Mesothelial cell of epicardium (in vitro differentiated cells): ENCODE data around the gene TRIM46. TPM values are rescaled to one million over a fixed set of nuclear protein-coding genes. Genes with fewer than 3 reads are reported as not detected.
"Not testable (repeated sequence)": the region's sequence is repeated elsewhere in the genome, so short reads cannot be mapped to it uniquely, and the experiment has no call there.

ENCODE experiments used
- DNase-seq, 2 experiments: peaks; one replicate each; pipeline ENCODE4 v3.0.0; 2021; ENCODE audit warnings: low spot score in 2 of 2; ENCODE audit not compliant: unreplicated experiment in 2 of 2
- H3K27ac Mint-ChIP-seq: 2 replicates; pipeline ENCODE4 v1.8.0; 2021; ENCODE audit warnings: mixed read lengths
- H3K27me3 Mint-ChIP-seq: 2 replicates; pipeline ENCODE4 v1.8.0; 2021; ENCODE audit warnings: low read depth, mixed read lengths
- H3K36me3 Mint-ChIP-seq: 2 replicates; pipeline ENCODE4 v1.8.0; 2021; ENCODE audit warnings: mixed read lengths
- H3K4me1 Mint-ChIP-seq: 2 replicates; pipeline ENCODE4 v1.8.0; 2021; ENCODE audit warnings: mixed read lengths
- H3K4me3 Mint-ChIP-seq: 2 replicates; pipeline ENCODE4 v1.8.0; 2021; ENCODE audit warnings: mild to moderate bottlenecking, moderate library complexity, mixed read lengths
- H3K9me3 Mint-ChIP-seq: 2 replicates; pipeline ENCODE4 v1.8.0; 2021; ENCODE audit warnings: mixed read lengths
- CTCF ChIP-seq: fragments of 200-600 bp; sonication (generic); IDR thresholded peaks from one replicate; pipeline ENCODE4 v1.5.0; 2021; ENCODE audit warnings: antibody characterized with exemption; ENCODE audit not compliant: unreplicated experiment
- total RNA-seq: library from RNA; stranded (reverse); gene quantifications from 3 replicates; pipeline ENCODE4 v1.2.1, GENCODE V29; 2021

The TRIM46 gene
- total RNA-seq, 1 donor from 2014 or later = 6.3 TPM

- no peaks in the 10 kb centered on the region for H3K36me3 Mint-ChIP-seq
- H3K4me1 Mint-ChIP-seq = peaks cover 3% of the 10 kb centered on the region
- no peaks in the 10 kb centered on the region for H3K27me3 Mint-ChIP-seq
- H3K27ac Mint-ChIP-seq = no peak overlapping the region
- no peak for DNase-seq
- TF ChIP-seq CTCF = no peak
- H3K9me3 Mint-ChIP-seq = no peaks in the 10 kb centered on the region
- no peak overlapping the region for H3K4me3 Mint-ChIP-seq
These were observed 13.3 kb downstream of the TRIM46 start for GRCh38 chr1:155186794-155187455.

- no peaks in the 10 kb centered on the region for H3K36me3 Mint-ChIP-seq
- H3K9me3 Mint-ChIP-seq = no peaks in the 10 kb centered on the region
These were observed 13.8 kb downstream of the TRIM46 start for GRCh38 chr1:155187456-155187891.

DNA sequence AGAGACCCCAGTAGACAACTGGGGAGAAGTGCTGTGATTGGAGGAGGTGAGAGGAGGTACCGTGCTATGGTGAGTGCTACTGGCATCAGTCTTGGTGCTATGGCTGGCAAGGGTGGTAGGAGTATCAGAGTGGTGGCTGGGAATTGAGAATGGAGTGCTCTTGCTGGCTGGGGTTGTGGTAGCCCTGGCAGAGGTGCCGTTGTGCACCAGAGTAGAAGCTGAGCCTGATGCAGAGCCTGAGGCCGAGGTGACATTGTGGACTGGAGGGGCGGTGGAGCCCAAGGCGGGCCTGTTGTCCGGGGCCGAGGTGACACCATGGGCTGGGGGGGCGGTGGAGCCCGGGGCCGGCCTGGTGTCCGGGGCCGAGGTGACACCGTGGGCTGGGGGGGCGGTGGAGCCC, 14.6 kb downstream of the TRIM46 start:
- DNase-seq = no peak
- TF ChIP-seq CTCF = no peak
- Mint-ChIP-seq H3K4me3 (no peak overlapping the region), H3K27ac (peak overlapping the region; percentile 77), H3K36me3 (no peaks in the 10 kb centered on the region), H3K4me1 (peaks cover 8% of the 10 kb centered on the region), H3K27me3 (no peaks in the 10 kb centered on the region), H3K9me3 (no peaks in the 10 kb centered on the region)

More at GRCh38 chr1:155187456-155187891, 13.8 kb downstream of the TRIM46 start:
- no peak for DNase-seq
- no peak overlapping the region for H3K27ac Mint-ChIP-seq
- peaks cover 5% of the 10 kb centered on the region for H3K4me1 Mint-ChIP-seq
- no peaks in the 10 kb centered on the region for H3K27me3 Mint-ChIP-seq
- no peak overlapping the region for H3K4me3 Mint-ChIP-seq
- TF ChIP-seq CTCF = no peak

DNA sequence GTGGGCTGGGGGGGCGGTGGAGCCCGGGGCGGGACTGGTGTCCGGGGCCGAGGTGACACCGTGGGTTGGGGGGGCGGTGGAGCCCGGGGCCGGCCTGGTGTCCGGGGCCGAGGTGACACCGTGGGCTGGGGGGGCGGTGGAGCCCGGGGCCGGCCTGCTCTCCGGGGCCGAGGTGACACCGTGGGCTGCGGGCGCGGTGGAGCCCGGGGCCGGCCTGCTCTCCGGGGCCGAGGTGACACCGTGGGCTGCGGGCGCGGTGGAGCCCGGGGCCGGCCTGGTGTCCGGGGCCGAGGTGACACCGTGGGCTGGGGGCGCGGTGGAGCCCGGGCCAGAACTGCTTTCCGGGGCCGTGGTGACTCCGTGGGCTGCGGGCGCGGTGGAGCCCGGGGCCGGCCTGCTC, 16.3 kb downstream of the TRIM46 start:
- H3K27me3 Mint-ChIP-seq, H3K27ac Mint-ChIP-seq, H3K9me3 Mint-ChIP-seq, H3K4me3 Mint-ChIP-seq, DNase-seq, H3K36me3 Mint-ChIP-seq: not testable (repeated sequence)
- peaks cover 20% of the 10 kb centered on the region for H3K4me1 Mint-ChIP-seq

DNA sequence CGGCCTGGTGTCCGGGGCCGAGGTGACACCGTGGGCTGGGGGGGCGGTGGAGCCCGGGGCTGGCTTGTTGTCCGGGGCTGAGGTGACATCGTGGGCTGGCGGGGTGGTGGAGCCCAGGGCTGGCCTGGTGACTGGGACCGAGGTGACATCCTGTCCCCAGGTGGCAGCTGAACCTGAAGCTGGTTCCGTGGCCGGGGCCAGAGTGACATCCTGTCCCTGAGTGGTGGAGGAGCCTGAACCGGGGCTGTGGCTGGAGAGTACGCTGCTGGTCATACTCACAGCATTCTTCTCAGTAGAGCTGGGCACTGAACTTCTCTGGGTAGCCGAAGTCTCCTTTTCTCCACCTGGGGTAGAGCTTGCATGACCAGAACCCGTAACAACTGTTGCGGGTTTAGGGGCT, 18.3 kb downstream of the TRIM46 start:
- H3K4me1 Mint-ChIP-seq = peaks cover 27% of the 10 kb centered on the region
- H3K36me3 Mint-ChIP-seq = peaks cover 3% of the 10 kb centered on the region
- DNase-seq = no peak
- no peaks in the 10 kb centered on the region for H3K9me3 Mint-ChIP-seq
- TF ChIP-seq CTCF = no peak
- peak overlapping the region; percentile 91 for H3K27ac Mint-ChIP-seq
- H3K4me3 Mint-ChIP-seq = no peak overlapping the region
- H3K27me3 Mint-ChIP-seq = no peaks in the 10 kb centered on the region

DNA sequence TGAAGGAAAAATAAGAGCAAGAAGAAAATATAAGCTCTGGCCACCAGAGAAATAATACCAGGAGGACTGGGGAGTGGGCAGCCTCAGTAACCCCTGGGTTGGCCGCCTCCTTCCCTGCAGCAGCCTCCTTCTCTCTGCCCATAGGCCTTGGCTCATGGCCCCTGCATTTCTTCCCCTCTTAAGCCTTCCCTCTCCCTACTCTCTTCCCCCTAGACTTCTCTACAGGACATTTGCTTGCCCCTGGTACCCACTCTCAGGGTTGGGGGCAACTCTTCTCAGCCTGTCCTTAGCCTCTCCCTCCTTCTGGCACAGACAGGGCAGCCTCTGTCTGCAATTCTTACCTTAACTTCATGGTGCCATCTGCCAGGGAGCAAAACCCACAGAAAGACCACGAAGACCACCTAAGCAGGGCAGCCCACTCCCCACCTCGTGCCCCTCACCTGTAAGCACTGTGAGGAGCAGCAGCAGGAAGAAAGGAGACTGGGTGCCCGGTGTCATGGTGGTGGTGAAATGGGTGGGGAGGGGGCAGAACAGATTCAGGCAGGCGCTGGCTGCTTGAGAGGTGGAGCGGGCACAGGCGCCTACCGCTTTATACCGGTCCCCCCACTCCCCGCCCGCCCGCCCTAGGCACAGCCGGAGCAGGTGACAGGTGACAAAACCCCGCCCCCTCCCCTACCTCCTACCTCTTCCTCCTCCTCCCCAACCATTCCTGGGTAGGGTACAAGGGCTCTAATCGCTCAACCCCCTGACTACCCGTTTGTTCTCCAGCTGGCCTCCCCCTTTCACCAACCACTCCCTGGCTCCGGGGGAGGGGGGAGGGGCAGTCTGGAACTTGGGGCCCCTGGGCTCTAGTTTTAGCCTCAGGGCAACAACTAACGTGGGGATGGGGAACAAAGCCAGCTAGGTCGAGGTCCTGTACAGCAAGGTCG, 19.0 kb downstream of the TRIM46 start:
- Mint-ChIP-seq H3K4me1 (peaks cover 27% of the 10 kb centered on the region), H3K27me3 (no peaks in the 10 kb centered on the region), H3K27ac (peak overlapping the region; percentile 99), H3K9me3 (no peaks in the 10 kb centered on the region), H3K4me3 (peak overlapping the region; percentile 82), H3K36me3 (peaks cover 4% of the 10 kb centered on the region)
- TF ChIP-seq CTCF = no peak
- no peak for DNase-seq
